ENCODE measurements around the gene PLEKHB2. TPM values are rescaled to one million over a fixed set of nuclear protein-coding genes. Genes with fewer than 3 reads are reported as not detected.
"Not testable (repeated sequence)": the region's sequence is repeated elsewhere in the genome, so short reads cannot be mapped to it uniquely, and the experiment has no call there.

The PLEKHB2 gene
- polyA plus RNA-seq, 3 donors from 2014 or later, result 84.6 to 146 (median 112) TPM

- peaks cover 54 to 80% of the 10 kb centered on the region in 2 donors for H3K4me1 Mint-ChIP-seq
- no peaks in the 10 kb centered on the region for H3K9me3 Mint-ChIP-seq
- peaks cover 9 to 48% (median 24%) of the 10 kb centered on the region in 3 donors for H3K36me3 Mint-ChIP-seq
- H3K4me3 Mint-ChIP-seq, result no peak overlapping the region
- no peak for DNase-seq
- H3K27me3 Mint-ChIP-seq (ENCODE audit: low read depth in 3 of 3), result peaks cover 0 to 8% (median 4%) of the 10 kb centered on the region in 3 donors
- no peak overlapping the region for H3K27ac Mint-ChIP-seq
Observed at GRCh38 chr2:131077182-131077846, 27.8 kb upstream of the PLEKHB2 start.

DNA sequence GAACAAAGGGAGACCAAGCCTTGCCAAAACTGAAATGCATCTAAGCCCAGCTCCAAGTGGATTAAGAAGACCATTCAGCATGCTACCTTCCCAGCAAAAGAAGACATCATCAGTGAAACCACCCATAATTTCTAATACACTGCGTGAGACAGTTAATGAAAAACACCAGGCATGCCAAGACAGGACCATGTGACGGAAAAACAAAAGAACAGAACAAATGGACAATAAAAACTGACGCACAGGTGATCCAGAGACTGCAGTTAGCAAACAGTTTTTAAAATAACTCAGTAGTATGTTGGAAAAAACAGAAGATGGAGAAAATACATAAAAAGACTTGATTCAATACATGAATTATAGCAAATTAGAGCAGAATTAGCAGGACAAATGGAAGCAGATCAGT, 27.2 kb upstream of the PLEKHB2 start:
- Mint-ChIP-seq H3K27me3 (ENCODE audit: low read depth in 3 of 3) (peaks cover 0 to 8% (median 4%) of the 10 kb centered on the region in 3 donors), H3K36me3 (peaks cover 9 to 48% (median 24%) of the 10 kb centered on the region in 3 donors), H3K4me1 (peaks cover 57 to 84% of the 10 kb centered on the region in 2 donors), H3K9me3 (no peaks in the 10 kb centered on the region), H3K27ac (peak overlapping the region in 3 of 6 donors; percentile 6 to 42 (median 6)), H3K4me3 (peak overlapping the region in 1 of 5 donors; percentile 29)
- DNase-seq, result no peak

DNA sequence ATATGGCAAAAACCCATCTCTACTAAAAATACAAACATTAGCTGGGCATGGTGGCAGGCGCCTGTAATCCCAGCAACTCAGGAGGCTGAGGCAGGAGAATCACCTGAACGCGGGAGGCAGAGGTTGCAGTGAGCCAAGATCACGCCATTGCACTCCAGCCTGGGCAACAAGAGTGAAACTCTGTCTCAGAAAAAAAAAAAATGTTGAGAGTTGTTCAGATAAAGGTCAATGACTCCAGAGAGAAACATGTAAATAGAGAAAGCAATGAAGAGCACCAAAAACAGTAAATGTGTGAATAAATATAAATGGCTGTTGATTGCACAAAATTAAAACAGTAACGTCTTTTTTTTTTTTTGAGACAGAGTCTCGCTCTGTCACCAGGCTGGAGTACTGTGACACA, 25.2 kb upstream of the PLEKHB2 start:
- Mint-ChIP-seq H3K36me3 (peaks cover 9 to 46% (median 24%) of the 10 kb centered on the region in 3 donors), H3K27ac (peak overlapping the region; percentile 40 to 87 (median 80)), H3K4me1 (peaks cover 52 to 77% of the 10 kb centered on the region in 2 donors), H3K4me3 (peak overlapping the region in 4 of 5 donors; percentile 56 to 70 (median 65)), H3K27me3 (ENCODE audit: low read depth in 3 of 3) (peaks cover 0 to 11% (median 4%) of the 10 kb centered on the region in 3 donors)
- H3K9me3 Mint-ChIP-seq, DNase-seq: not testable (repeated sequence)

DNA sequence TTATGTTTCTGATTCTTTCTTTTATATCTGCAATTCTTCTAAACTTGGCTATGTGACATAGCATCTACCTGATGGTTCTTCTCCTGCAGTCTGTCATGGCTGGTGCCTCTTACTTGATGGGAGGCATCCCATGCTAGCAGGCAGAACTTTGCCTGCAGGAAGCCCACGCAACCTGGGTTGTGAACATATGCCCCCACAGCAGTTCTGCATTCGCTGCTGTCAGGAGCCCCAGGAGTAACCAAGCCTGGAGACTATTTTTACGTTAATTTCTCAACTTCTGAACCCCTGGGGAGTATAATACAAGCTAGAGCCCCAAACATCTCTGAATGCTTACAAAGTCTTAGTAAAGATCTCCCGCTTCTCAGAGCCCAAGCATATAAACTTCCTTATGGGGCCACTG, 23.9 kb upstream of the PLEKHB2 start:
- Mint-ChIP-seq H3K36me3 (peaks cover 17 to 49% (median 24%) of the 10 kb centered on the region in 3 donors), H3K27me3 (ENCODE audit: low read depth in 3 of 3) (peaks cover 0 to 13% (median 2%) of the 10 kb centered on the region in 3 donors), H3K4me1 (peaks cover 59 to 79% of the 10 kb centered on the region in 2 donors), H3K4me3 (peak overlapping the region in 1 of 5 donors; percentile 5), H3K27ac (peak overlapping the region in 3 of 6 donors; percentile 4 to 50 (median 26)), H3K9me3 (no peaks in the 10 kb centered on the region)
- DNase-seq, result no peak

DNA sequence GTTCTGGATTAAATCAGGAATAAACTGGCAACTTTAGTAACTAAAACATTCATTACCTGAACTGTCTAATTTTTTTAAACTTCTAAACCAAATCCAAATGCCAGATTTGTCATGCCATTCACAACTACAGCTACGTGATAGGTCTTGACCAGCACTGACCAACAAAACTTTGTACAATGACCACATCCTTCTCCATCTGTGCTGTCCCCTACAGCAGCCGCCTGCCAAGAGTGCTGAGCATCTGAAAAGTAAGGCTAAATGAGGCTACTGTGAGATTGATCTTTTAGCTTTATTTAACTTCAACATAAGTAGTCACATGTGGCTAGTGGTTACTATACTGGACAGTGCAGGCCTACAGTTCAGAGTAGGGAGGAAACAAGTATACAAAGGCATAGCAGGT, 19.5 kb upstream of the PLEKHB2 start:
- Mint-ChIP-seq H3K36me3 (peaks cover 16 to 30% (median 16%) of the 10 kb centered on the region in 3 donors), H3K27me3 (ENCODE audit: low read depth in 3 of 3) (peaks cover 0 to 4% (median 0%) of the 10 kb centered on the region in 3 donors), H3K27ac (peak overlapping the region in 4 of 6 donors; percentile 6 to 67 (median 43)), H3K4me1 (peaks cover 42 to 67% of the 10 kb centered on the region in 2 donors), H3K4me3 (no peak overlapping the region), H3K9me3 (no peaks in the 10 kb centered on the region)
- DNase-seq, result no peak

- H3K9me3 Mint-ChIP-seq, result no peaks in the 10 kb centered on the region
- no peak for DNase-seq
- H3K4me3 Mint-ChIP-seq, result peak overlapping the region; percentile 80 to 86 (median 84)
- H3K36me3 Mint-ChIP-seq, result peaks cover 4% of the 10 kb centered on the region in 3 donors
- H3K27me3 Mint-ChIP-seq (ENCODE audit: low read depth in 3 of 3), result peaks cover 5 to 13% (median 11%) of the 10 kb centered on the region in 3 donors
- peaks cover 22 to 46% of the 10 kb centered on the region in 2 donors for H3K4me1 Mint-ChIP-seq
- H3K27ac Mint-ChIP-seq, result peak overlapping the region; percentile 81 to 90 (median 87)
Observed at GRCh38 chr2:131092458-131093005, 12.6 kb upstream of the PLEKHB2 start.

- peak within 1 kb of the TSS; percentile 90 to 99 (median 97) for H3K4me3 Mint-ChIP-seq
- DNase-seq, result peak; percentile 89 to 90 (median 90)
- H3K36me3 Mint-ChIP-seq, result peaks cover 4% of the 10 kb centered on the region in 3 donors
- peak within 1 kb of the TSS; percentile 87 to 98 (median 96) for H3K27ac Mint-ChIP-seq
- peaks cover 22 to 41% of the 10 kb centered on the region in 2 donors for H3K4me1 Mint-ChIP-seq
- peaks cover 5 to 13% (median 11%) of the 10 kb centered on the region in 3 donors for H3K27me3 Mint-ChIP-seq (ENCODE audit: low read depth in 3 of 3)
- no peaks in the 10 kb centered on the region for H3K9me3 Mint-ChIP-seq
Observed at GRCh38 chr2:131093006-131093695, 12.0 kb upstream of the PLEKHB2 start, which contains the start of gene FAM168B. Gene FAM168B, minus strand, starts transcription at chr2:131093460. Its CDS starts 10,814 bp downstream, at chr2:131082646.

GRCh38 chr2:131093696-131094462, 11.3 kb upstream of the PLEKHB2 start:
- Mint-ChIP-seq H3K9me3 (no peaks in the 10 kb centered on the region), H3K27me3 (ENCODE audit: low read depth in 3 of 3) (peaks cover 5 to 13% (median 11%) of the 10 kb centered on the region in 3 donors), H3K4me1 (peaks cover 20 to 34% of the 10 kb centered on the region in 2 donors), H3K4me3 (peak overlapping the region; percentile 90 to 99 (median 97)), H3K36me3 (no peaks in the 10 kb centered on the region), H3K27ac (peak overlapping the region; percentile 87 to 98 (median 96))
- no peak for DNase-seq

DNA sequence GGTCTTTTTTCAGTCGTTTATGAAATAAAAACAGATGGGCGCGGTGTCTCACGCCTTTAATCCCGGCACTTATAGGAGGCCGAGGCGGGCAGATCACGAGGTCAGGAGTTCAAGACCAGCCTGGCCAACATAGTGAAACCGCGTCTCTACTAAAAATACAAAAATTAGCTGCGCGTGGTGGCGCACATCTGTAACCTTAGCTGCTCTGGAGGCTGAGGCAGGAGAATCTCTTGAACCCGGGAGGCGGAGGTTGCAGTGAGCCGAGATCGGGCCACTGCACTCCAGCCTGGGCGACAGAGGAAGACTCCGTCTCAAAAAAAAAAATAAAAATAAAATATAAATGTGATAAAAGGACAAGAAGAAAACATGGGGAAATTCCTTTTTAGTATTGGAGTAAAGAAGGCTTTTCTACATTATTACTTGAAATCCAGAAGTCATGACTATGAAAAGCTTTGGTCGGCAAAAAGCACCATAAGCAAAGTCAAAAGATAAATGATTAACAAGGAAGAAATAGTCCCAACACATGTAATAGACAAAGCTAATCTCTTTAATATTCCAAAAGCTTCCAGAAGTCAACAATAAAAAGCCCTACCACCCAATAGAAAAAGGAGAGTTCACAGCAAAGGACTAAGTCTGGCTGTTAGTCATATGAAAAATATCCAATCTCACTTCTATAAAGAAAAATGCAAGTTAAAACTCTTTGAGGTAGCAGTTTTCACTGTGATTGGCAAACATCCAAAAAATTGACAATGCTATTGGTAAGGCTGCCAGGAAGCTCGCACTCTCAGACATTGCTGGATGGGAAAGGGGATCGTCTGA, 10.5 kb upstream of the PLEKHB2 start:
- Mint-ChIP-seq H3K27me3 (ENCODE audit: low read depth in 3 of 3) (peaks cover 5 to 13% (median 11%) of the 10 kb centered on the region in 3 donors), H3K36me3 (no peaks in the 10 kb centered on the region), H3K4me3 (peak overlapping the region; percentile 90 to 99 (median 97)), H3K9me3 (no peaks in the 10 kb centered on the region), H3K27ac (peak overlapping the region in 5 of 6 donors; percentile 87 to 98 (median 96)), H3K4me1 (peaks cover 19 to 29% of the 10 kb centered on the region in 2 donors)
- no peak for DNase-seq

- Mint-ChIP-seq H3K9me3 (no peaks in the 10 kb centered on the region), H3K4me3 (peak overlapping the region in 2 of 5 donors; percentile 12 to 21), H3K4me1 (peaks cover 30 to 34% of the 10 kb centered on the region in 2 donors), H3K36me3 (no peaks in the 10 kb centered on the region), H3K27ac (peak overlapping the region; percentile 50 to 77 (median 76)), H3K27me3 (ENCODE audit: low read depth in 3 of 3) (peaks cover 4 to 20% (median 15%) of the 10 kb centered on the region in 3 donors)
- DNase-seq, result no peak
Observed at GRCh38 chr2:131103165-131103564, 2.0 kb upstream of the PLEKHB2 start.

- Mint-ChIP-seq H3K4me1 (peaks cover 34 to 45% of the 10 kb centered on the region in 2 donors), H3K36me3 (no peaks in the 10 kb centered on the region), H3K27me3 (ENCODE audit: low read depth in 3 of 3) (peaks cover 4 to 20% (median 15%) of the 10 kb centered on the region in 3 donors), H3K4me3 (peak overlapping the region; percentile 93 to 98 (median 97)), H3K27ac (peak overlapping the region; percentile 95 to 100 (median 97)), H3K9me3 (no peaks in the 10 kb centered on the region)
- peak; percentile 43 to 45 (median 45) for DNase-seq
Observed at GRCh38 chr2:131104487-131105155, 515 bp upstream of the PLEKHB2 start.
